Activated naive CD4-positive, alpha-beta T cell treated with anti-CD3 and anti-CD28 coated beads, Interleukin-2, amount 50 U/mL, for 72 hours (primary cell): ENCODE data around the gene FKRP. TPM values are rescaled to one million over a fixed set of nuclear protein-coding genes. Genes with fewer than 3 reads are reported as not detected.
"Not testable (repeated sequence)": the region's sequence is repeated elsewhere in the genome, so short reads cannot be mapped to it uniquely, and the experiment has no call there.

Experiments
- ATAC-seq, 2 donors: fragments of 150-1000 bp; cut with Tn5 transposase; 2 replicates each; pipeline ENCODE4 v1.10.0; 2021; ENCODE audit warnings: mild to moderate bottlenecking in 2 of 2, moderate library complexity in 2 of 2
- DNase-seq, 2 donors: peaks; one replicate each; pipeline ENCODE4 v3.0.0; 2021 to 2022; ENCODE audit warnings: low spot score in 2 of 2
- H3K27ac Mint-ChIP-seq, 2 donors: one replicate each; pipeline ENCODE4 v1.8.0; 2022; ENCODE audit warnings: mild to moderate bottlenecking in 2 of 2, mixed read lengths in 2 of 2
- H3K36me3 Mint-ChIP-seq, 2 donors: one replicate each; pipeline ENCODE4 v1.8.0; 2022; ENCODE audit warnings: mixed read lengths in 2 of 2
- H3K9me3 Mint-ChIP-seq, 2 donors: one replicate each; pipeline ENCODE4 v1.8.0; 2022; ENCODE audit warnings: mixed read lengths in 2 of 2
- total RNA-seq, 2 donors: library from RNA; stranded (reverse); gene quantifications; one replicate each; pipeline ENCODE4 v1.2.3, GENCODE V29; 2022

FKRP gene
- total RNA-seq, 2 donors from 2014 or later, result 2.8 to 9.7 TPM

DNA sequence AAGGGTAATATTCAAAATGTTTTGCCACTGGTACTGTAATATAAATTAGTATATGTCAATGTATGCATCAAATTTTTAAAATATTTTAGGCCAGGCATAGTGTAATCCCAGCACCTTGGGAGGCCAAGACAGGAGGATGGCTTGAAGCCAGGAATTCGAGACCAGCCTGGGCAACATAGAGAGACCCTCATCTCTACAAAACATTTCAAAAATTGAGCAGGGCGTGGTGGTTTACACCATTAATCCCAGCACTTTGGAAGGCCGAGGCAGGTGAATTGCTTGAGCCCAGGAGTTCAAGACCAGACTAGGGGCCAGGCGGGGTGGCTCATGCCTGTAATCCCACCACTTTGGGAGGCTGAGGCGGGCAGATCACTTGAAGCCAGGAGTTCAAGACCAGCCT, 14.5 kb downstream of the FKRP start:
- H3K36me3 Mint-ChIP-seq, result no peaks in the 10 kb centered on the region
- H3K9me3 Mint-ChIP-seq, result no peaks in the 10 kb centered on the region
- H3K27ac Mint-ChIP-seq, result no peak overlapping the region
- DNase-seq (no peak), ATAC-seq (no peak)

DNA sequence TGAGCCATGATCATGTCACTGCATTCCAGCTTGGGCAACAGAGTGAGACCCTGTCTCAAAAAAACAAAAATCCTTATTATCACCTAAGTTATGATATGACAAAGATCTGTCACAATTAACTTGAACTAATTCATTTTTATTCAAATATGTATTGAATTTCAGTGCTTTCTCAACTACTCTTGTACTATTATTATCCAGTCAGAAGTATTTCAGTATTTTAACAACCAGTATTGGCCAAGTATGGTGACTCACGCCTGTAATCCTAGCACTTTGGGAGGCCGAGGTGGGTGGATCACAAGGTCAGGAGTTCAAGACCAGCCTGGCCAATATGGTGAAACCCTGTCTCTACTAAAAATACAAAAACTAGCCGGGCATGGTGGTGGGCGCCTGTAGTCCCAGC, 15.0 kb downstream of the FKRP start:
- not testable (repeated sequence) for H3K9me3 Mint-ChIP-seq, H3K27ac Mint-ChIP-seq, H3K36me3 Mint-ChIP-seq, ATAC-seq, DNase-seq

DNA sequence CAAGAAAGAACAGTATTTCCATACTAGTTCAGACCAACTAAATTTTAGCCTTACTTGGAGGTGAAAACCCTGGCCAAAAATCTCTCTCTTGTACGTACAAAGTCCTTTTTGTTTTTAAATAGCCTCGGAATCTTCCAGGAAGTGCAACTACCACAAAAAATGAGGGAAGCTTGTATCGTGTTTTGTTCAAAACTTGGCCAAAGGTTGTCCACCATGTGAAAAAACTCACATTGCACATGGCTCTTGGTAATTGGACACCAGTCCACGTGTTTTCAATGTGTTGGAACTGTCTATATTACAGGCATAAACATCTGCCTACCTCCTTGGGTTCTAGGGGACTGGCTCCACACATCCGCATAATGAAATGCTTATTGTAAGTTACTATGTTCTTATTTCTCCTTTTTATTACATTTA, 15.6 kb downstream of the FKRP start:
- ATAC-seq (no peak), DNase-seq (no peak)
- H3K9me3 Mint-ChIP-seq, result no peaks in the 10 kb centered on the region
- H3K36me3 Mint-ChIP-seq, result no peaks in the 10 kb centered on the region
- no peak overlapping the region for H3K27ac Mint-ChIP-seq

DNA sequence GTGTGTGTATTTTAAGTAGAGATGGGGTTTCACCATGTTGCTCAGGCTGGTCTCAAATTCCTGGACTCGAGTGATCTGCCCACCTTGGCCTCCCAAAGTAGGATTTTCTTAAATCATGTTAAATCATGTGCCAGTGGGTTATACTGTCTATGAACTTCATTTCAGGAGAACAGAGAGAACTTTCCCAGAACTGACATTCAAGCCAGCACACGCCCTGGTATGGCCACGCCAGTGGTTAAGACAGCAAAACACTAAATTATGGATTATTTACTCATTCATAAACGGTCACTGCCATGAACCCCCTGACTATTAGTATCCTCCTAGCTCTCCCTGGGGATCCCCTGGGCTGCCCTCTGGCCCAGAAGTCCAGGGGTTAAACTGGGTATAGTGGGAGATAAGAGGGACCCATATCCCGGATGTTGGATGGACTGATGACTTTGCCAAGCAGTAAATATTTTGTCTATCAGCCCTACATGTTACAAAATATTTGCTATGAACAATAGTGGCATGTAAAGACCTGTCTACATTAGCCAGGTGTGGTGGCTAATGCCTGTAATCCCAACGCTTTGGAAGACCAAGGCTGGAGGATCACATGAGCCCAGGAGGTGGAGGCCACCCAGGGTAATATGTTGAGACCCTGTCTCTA, 16.5 kb downstream of the FKRP start:
- Mint-ChIP-seq H3K36me3 (no peaks in the 10 kb centered on the region), H3K9me3 (no peaks in the 10 kb centered on the region), H3K27ac (no peak overlapping the region)
- ATAC-seq, result no peak
- no peak for DNase-seq

DNA sequence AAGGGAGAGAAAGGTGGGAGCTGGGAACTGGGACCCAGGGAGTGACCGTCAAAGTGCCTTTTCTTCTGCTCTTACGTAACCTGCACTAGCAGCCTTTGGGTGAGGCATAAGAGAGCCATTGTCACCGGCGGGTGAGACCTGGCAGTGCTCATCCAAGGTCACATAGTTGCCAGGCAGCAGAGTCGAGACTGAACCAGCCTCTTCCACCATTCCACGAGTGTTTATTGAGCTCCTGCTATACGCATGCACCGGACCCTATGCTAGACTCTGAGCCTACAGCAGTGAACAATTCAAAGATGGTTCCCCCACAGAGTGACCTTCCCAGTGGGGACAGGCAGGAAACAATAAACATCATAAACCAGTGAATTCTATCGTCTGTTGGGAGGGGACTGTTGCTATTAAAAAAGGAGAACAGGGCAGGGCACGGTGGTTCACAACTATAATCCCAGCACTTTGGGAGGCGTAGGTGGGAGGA, 19.0 kb downstream of the FKRP start:
- H3K27ac Mint-ChIP-seq, result no peak overlapping the region
- DNase-seq, result no peak
- H3K9me3 Mint-ChIP-seq, result no peaks in the 10 kb centered on the region
- ATAC-seq, result no peak
- H3K36me3 Mint-ChIP-seq, result no peaks in the 10 kb centered on the region

DNA sequence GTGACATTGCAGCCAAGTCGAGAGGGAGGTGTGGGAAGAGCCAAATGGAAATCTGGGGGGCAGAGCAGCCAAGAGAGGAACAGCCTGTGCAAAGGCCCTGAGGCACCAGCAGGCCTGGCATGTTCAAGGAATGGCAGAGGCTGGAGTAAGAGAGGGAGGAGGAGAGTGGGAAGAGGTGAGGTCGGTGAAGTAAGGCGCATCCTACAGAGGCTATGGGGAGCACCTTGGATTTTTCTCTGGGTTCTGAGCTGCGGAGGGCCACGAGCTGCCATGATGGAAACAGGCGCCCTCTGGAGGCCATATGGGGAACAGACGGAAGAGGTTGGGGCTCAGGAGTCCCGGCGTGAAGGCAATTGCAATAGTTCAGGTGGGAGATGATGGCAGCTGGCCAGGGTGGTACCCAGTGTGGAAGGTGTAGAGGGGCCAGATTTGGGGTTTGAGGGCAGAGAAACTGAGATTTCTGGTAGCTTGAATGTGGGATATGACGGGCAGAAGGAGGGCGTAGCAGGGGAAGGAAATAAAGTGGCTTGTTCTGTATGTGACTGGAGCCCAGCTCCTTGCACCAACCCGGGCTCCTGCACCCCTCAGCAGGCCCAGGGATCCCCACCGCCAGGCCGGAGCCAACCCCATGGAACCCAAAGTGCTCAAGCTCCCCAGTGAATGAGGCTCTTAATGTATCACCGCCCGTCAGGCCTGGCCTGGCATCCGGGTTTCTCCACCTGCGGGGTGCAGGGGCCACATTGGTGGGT, 20.9 kb downstream of the FKRP start:
- peak; percentile 71 to 72 for DNase-seq
- no peaks in the 10 kb centered on the region for H3K9me3 Mint-ChIP-seq
- no peaks in the 10 kb centered on the region for H3K36me3 Mint-ChIP-seq
- peak; percentile 77 to 82 for ATAC-seq
- no peak overlapping the region for H3K27ac Mint-ChIP-seq

DNA sequence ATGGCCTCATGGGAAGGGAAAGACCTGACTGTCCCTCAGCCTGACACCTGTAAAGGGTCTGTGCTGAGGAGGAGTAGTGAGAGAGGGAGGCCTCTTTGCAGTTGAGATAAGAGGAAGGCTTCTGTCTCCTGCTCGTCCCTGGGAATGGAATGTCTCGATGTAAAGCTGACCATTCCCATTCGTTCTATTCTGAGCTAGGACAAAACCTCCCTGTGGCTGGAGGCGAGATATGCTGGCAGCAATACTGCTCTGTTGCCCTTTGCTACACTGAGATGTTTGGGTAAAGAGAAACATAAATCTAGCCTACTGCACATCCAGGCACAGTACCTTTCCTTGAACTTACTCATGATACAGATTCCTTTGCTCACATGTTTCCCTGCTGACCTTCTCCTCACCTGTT, 22.9 kb downstream of the FKRP start:
- H3K36me3 Mint-ChIP-seq, ATAC-seq, DNase-seq, H3K9me3 Mint-ChIP-seq: not testable (repeated sequence)
- peak overlapping the region in 1 of 2 donors; percentile 70 for H3K27ac Mint-ChIP-seq

DNA sequence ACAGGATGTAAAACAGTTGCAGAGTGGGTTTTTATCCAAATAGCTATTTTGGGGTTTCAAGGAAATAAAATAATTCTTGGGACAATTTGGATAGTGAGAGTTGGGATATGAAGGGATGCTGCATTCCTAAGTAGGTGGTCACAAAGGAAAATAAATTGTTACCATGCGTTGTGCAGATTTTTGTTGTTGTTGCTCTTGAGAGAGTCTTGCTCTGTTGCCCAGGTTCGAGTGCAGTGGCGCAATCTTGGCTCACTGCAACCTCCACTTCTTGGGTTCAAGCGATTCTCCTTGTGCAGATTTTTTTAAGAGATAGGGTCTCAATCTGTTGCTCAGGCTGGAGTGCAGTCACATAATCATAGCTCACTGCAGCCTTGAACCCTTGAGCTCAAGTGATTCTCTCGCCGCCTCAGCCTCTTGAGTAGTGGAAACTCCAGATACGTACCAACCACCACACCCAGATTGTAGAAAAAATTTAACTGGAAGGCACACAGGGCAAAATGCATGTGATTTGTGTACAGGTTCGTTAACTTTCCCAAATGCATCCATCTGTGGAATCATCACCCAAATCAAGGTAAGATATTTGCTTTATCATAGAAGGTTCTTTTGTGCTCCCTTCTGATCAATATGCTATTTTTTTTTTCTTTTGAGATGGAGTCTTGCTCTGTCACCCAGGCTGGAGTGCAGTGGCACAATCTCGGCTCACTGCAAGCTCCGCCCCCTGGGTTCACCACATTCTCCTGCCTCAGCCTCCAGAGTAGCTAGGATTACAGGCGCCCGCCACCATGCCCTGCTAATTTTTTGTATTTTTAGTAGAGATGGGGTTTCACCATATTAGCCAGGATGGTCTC, 26.5 kb downstream of the FKRP start:
- DNase-seq, result no peak
- peaks cover 16 to 23% of the 10 kb centered on the region in 2 donors for H3K36me3 Mint-ChIP-seq
- no peaks in the 10 kb centered on the region for H3K9me3 Mint-ChIP-seq
- ATAC-seq, result no peak
- H3K27ac Mint-ChIP-seq, result no peak overlapping the region

DNA sequence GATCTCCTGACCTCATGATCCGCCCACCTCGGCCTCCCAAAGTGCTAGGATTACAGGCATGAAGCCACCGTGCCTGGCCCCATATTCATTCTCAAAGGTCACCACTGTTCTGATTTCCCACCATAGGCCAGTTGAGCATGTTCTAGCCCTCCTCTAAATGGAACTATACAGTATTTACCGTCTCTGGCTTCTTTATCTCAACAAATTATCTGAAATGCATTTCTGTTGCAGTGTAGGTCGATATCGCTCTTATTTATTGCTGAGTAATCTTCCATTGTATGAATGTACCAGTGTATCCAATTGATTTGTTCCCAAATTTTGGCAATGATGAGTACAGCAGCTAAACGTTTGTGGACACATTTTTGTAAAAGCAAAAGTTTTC, 27.2 kb downstream of the FKRP start:
- ATAC-seq (no peak), DNase-seq (no peak)
- no peaks in the 10 kb centered on the region for H3K9me3 Mint-ChIP-seq
- H3K36me3 Mint-ChIP-seq, result peaks cover 20 to 28% of the 10 kb centered on the region in 2 donors
- H3K27ac Mint-ChIP-seq, result no peak overlapping the region

DNA sequence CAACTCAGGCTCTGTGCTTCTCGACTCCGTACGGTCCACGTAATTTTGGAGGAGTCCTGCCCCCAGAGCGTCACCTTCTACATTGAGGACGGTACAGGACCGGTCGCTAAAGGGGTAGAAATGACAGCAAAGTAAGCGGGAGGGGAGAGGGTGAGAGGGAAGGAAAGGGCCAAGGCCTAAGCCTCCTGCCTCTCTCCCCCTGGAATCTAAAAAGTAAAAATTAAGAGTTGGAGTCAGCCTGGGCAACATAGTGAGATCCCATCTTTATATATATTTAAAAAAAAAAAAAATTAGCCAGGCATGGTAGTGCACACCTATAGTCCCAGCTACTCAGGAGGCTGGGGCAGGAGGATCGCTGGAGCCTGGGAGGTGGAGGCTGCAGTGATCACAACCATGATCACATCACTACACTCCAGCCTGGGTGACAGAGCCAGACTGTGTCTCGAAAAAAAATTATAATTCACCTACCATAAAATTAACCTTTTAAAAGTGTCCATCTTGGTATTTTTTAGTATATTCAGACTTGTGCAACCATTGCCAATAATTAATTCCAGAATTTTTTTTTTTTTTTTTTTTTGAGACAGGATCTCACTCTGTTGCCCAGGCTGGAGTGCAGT, 29.9 kb downstream of the FKRP start:
- no peak for ATAC-seq
- Mint-ChIP-seq H3K27ac (no peak overlapping the region), H3K9me3 (no peaks in the 10 kb centered on the region), H3K36me3 (peaks cover 22 to 33% of the 10 kb centered on the region in 2 donors)
- no peak for DNase-seq

DNA sequence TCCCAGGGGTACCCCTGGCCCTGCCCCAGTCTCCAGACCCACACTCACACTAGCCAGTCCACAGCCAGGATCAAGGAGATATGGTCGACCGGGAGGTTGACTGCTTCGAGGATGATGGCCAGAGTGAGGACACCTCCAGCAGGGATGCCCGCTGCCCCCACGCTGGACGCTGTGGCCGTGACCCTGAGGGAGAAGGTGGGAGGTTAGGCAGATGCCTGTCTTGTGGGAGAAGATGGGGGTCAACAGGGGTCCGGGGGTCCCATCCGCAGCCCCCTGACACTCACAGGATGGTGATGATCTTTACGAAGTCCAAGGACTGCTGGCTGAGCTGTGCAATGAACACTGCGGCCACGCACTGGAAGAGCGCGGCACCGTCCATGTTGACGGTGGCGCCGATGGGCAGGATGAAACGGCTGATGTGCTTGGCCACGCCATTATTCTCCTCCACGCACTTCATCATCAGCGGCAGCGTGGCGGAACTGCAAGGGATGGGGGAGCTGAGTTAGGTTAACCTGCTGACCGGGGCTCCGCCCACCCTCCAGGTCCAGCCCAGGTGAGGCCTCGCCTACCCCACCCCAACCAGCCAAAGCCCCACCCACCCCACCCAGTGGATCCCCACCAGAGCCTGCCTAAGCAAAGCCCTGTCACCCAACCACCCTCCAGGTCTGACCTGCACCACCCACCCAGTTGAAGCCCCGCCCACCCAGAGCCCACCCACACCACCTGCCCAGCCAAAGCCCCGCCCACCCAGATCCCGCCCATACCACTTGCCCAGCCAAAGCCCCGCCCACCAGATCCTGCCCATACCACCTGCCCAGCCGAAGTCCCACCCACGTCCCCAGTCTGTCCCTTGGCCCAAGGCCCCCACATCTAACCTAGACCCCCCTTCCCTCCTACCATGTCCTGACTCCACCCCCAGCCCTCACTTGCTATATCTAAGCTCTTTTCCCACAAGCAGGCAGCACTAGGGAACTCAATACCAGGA, 31.4 kb downstream of the FKRP start:
- peaks cover 29 to 44% of the 10 kb centered on the region in 2 donors for H3K36me3 Mint-ChIP-seq
- DNase-seq, result no peak
- peak overlapping the region in 1 of 2 donors; percentile 31 for H3K27ac Mint-ChIP-seq
- no peaks in the 10 kb centered on the region for H3K9me3 Mint-ChIP-seq
- peak in 1 of 2 donors; percentile 29 for ATAC-seq

DNA sequence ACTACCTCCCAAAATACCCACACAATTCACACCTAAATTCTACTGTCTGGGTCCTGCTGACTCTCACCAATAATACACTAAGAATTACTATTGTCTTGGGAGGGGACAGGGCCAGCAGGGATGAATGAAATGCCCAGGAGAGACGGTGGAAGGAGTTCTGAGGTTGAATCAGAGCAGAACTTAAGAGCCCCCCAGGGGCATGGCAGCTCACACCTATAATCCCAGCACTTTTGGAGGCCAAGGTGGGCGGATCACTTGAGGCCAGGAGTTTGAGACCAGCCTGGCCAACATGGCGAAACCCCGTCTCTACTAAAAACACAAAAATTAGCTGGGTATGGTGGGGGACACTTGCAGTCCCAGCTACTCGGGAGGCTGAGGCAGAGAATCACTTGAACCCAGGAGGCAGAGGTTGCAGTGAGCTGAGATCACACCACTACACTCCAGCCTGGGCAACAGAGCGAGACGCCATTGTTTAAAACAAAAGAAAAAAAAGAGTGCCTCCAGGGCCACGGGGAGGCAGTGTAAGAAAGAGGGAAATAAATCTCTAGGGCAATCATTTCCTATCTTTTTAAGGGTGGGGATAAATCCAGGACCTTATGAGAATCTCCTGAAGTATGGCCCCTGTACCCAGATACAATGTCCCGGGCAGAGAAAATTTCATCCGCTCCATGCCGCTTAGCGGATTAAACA, 32.2 kb downstream of the FKRP start:
- not testable (repeated sequence) for ATAC-seq, H3K9me3 Mint-ChIP-seq, DNase-seq, H3K27ac Mint-ChIP-seq
- H3K36me3 Mint-ChIP-seq, result peaks cover 37 to 53% of the 10 kb centered on the region in 2 donors

DNA sequence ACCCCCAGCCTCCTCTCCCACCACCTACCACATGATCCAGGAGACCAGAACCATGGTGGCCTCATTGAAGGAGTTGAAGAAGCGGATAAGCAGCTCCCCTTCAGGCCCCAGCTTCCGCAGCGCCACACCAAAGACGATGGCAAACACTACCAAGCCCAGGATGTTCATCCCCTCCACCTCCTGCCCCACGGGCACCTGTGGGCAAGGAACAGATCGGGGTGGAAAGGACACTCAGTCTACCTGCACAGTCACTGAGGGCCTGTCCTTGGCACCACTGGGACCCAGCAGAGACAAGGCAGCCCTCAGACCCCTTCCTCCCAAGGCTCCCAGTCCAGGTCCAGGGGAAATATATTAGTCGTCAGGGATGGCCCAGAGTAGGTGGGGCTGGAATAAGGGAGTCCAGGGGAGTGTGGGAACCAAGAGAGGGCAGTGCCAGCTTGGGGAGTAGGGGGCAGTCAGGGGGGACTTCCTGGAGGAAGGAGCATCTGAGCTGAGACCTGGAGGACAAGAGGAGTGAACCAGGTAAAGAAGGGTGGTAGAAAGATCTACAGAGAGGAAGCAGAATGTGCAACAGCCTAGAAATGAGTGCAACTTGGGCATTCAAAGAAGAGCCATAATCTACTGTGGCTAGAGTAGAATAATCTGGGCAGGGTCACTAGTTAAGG, 36.6 kb downstream of the FKRP start:
- peak overlapping the region; percentile 98 to 99 for H3K27ac Mint-ChIP-seq
- peaks cover 60 to 74% of the 10 kb centered on the region in 2 donors for H3K36me3 Mint-ChIP-seq
- H3K9me3 Mint-ChIP-seq, result no peaks in the 10 kb centered on the region
- ATAC-seq (no peak), DNase-seq (no peak)

DNA sequence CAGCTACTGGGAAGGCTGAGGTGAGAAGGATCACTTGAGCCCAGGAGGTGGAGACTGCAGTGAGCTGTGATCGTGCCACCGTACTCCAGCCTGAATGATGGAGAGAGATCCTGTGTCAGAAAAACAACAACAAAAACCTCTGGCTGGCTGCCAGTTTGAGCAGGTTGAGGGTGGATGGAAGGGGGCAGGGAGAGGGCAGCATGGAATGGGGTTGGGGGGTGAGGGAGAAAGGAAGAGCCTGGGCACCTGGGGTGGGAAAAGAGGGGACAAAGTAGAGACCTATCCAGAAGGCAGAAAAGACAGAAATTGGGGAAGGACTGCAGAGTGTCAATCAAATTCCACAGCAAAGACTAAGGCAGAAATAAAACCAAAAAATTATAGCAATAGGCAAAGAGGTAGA, 37.8 kb downstream of the FKRP start:
- ATAC-seq, result no peak
- Mint-ChIP-seq H3K9me3 (no peaks in the 10 kb centered on the region), H3K27ac (peak overlapping the region; percentile 98 to 99), H3K36me3 (peaks cover 60 to 63% of the 10 kb centered on the region in 2 donors)
- DNase-seq, result no peak
